ENCODE results near the gene ABHD10.

Gene ABHD10

GRCh38 chr3:111978583-111979433 lies at the start of gene ABHD10:
ABHD10 (plus strand) TSS chr3:111979026; CDS start chr3:111979062, 36 bp downstream.
- peak; percentile 84 for DNase-seq (ENCODE audit: low read depth, low spot score)
- TF ChIP-seq, protein P1, sequence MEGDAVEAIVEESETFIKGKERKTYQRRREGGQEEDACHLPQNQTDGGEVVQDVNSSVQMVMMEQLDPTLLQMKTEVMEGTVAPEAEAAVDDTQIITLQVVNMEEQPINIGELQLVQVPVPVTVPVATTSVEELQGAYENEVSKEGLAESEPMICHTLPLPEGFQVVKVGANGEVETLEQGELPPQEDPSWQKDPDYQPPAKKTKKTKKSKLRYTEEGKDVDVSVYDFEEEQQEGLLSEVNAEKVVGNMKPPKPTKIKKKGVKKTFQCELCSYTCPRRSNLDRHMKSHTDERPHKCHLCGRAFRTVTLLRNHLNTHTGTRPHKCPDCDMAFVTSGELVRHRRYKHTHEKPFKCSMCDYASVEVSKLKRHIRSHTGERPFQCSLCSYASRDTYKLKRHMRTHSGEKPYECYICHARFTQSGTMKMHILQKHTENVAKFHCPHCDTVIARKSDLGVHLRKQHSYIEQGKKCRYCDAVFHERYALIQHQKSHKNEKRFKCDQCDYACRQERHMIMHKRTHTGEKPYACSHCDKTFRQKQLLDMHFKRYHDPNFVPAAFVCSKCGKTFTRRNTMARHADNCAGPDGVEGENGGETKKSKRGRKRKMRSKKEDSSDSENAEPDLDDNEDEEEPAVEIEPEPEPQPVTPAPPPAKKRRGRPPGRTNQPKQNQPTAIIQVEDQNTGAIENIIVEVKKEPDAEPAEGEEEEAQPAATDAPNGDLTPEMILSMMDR (IDR thresholded peaks at IDR 0.05; ENCODE audit: insufficient read depth, low read length, missing control alignments): no peak
- peak within 1 kb of the TSS; percentile 89 for H3K4me3 ChIP-seq (ENCODE audit: low read depth, low read length)
- CTCF ChIA-PET: interaction anchor here (0.6 to 4.8 kb wide), 20 partner anchors 10 to 401 kb away, joined by 3 to 55 read pairs (median 4); no protein-coding TSS in a partner anchor
- POLR2A ChIA-PET: interaction anchor here (0.5 to 1.4 kb wide), 6 partner anchors 11 to 118 kb away, joined by 3 to 6 read pairs (median 3); no protein-coding TSS in a partner anchor

GRCh38 chr3:111929484-111929883 lies 49.3 kb upstream of the ABHD10 start:
- ChIA-PET POLR2A (interaction anchor here (0.7 kb wide), 1 partner anchor 1195 kb away, joined by 3 read pairs; no protein-coding TSS in a partner anchor), CTCF (interaction anchor here (11.3 kb wide), 1 partner anchor 213 kb away, joined by 72 read pairs; no protein-coding TSS in a partner anchor)
- TF ChIP-seq, protein P1 (IDR thresholded peaks at IDR 0.05; ENCODE audit: insufficient read depth, low read length, missing control alignments): no peak
- no peak overlapping the region for H3K4me3 ChIP-seq (ENCODE audit: low read depth, low read length)
- DNase-seq (ENCODE audit: low read depth, low spot score): no peak

DNA sequence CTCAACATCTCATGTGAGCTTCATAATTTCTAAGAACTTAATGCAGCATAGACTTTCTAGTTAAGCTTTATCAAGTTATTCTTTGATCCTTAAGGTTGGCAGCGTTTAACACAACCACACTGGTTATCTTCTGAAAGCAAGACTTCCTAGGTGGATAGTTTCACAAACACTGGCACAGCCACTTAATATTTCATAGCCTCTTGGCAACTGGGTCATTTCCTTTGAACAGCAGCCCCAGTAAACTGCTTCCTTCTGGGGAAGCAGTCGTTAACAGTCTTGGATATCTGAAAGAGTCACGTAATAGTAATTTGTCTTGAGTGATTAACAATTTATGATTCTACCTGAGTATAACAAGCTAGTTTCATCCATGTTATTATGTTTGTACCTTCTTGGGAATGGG lies 45.9 kb upstream of the ABHD10 start:
- TF ChIP-seq, protein P1 (IDR thresholded peaks at IDR 0.05; ENCODE audit: insufficient read depth, low read length, missing control alignments): no peak
- no peak overlapping the region for H3K4me3 ChIP-seq (ENCODE audit: low read depth, low read length)
- POLR2A ChIA-PET: no interaction called here
- CTCF ChIA-PET: interaction anchor here (0.7 to 11.3 kb wide), 8 partner anchors 10 to 241 kb away, joined by 3 to 72 read pairs (median 5); no protein-coding TSS in a partner anchor
- no peak for DNase-seq (ENCODE audit: low read depth, low spot score)

GRCh38 chr3:111936191-111936841 lies 42.5 kb upstream of the ABHD10 start:
- TF ChIP-seq, protein P1 (IDR thresholded peaks at IDR 0.05; ENCODE audit: insufficient read depth, low read length, missing control alignments): no peak
- no peak overlapping the region for H3K4me3 ChIP-seq (ENCODE audit: low read depth, low read length)
- peak; percentile 73 for DNase-seq (ENCODE audit: low read depth, low spot score)
- CTCF ChIA-PET: interaction anchor here (0.8 to 11.3 kb wide), 6 partner anchors 17 to 220 kb away, joined by 3 to 72 read pairs (median 5); no protein-coding TSS in a partner anchor
- POLR2A ChIA-PET: interaction anchor here (0.6 to 1.0 kb wide), 4 partner anchors 25 to 133 kb away, joined by 3 to 4 read pairs (median 3); no protein-coding TSS in a partner anchor

DNA sequence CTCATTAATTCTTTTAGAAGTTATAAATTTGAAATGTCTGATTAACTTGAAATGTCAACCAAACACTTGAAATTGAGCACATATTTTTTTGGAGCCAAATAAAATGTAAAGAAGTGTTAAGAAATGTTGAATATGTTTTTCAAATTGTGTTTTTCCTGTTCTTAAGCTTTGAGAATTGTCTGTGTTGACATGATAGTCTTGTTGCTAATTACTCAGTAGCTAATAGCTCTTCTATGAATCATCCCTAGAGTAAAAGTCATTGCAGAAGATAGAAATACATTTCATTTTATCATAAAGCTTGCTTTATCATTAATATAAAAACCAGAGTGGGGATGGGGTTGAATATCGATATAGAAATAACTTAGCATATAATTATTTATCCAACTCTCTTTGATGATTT lies 41.9 kb upstream of the ABHD10 start:
- TF ChIP-seq, protein P1 (IDR thresholded peaks at IDR 0.05; ENCODE audit: insufficient read depth, low read length, missing control alignments): no peak
- H3K4me3 ChIP-seq (ENCODE audit: low read depth, low read length): no peak overlapping the region
- POLR2A ChIA-PET: interaction anchor here (1.0 kb wide), 2 partner anchors 33 to 77 kb away, joined by 3 to 4 read pairs; no protein-coding TSS in a partner anchor
- no peak for DNase-seq (ENCODE audit: low read depth, low spot score)
- CTCF ChIA-PET: interaction anchor here (0.8 to 11.3 kb wide), 6 partner anchors 18 to 220 kb away, joined by 3 to 72 read pairs (median 5); no protein-coding TSS in a partner anchor

Data from AG04449 (cell line).